Activated naive CD8-positive, alpha-beta T cell (primary cell): ENCODE results near the gene CDCA7.
"Not testable (repeated sequence)": the region's sequence is repeated elsewhere in the genome, so short reads cannot be mapped to it uniquely, and the experiment has no call there.

ENCODE experiments used
- H3K27ac Mint-ChIP-seq: one replicate; pipeline ENCODE4 v1.8.0; 2021; ENCODE audit warnings: mixed read lengths
- H3K27me3 Mint-ChIP-seq: one replicate; pipeline ENCODE4 v1.8.0; 2021; ENCODE audit warnings: mixed read lengths
- H3K36me3 Mint-ChIP-seq: one replicate; pipeline ENCODE4 v1.8.0; 2021; ENCODE audit warnings: mixed read lengths
- H3K4me1 Mint-ChIP-seq: one replicate; pipeline ENCODE4 v1.8.0; 2021; ENCODE audit warnings: low read depth, mixed read lengths
- H3K4me3 Mint-ChIP-seq: one replicate; pipeline ENCODE4 v1.8.0; 2021; ENCODE audit warnings: mild to moderate bottlenecking, mixed read lengths
- H3K9me3 Mint-ChIP-seq: one replicate; pipeline ENCODE4 v1.8.0; 2021; ENCODE audit warnings: low read depth, mixed read lengths

The CDCA7 gene

DNA sequence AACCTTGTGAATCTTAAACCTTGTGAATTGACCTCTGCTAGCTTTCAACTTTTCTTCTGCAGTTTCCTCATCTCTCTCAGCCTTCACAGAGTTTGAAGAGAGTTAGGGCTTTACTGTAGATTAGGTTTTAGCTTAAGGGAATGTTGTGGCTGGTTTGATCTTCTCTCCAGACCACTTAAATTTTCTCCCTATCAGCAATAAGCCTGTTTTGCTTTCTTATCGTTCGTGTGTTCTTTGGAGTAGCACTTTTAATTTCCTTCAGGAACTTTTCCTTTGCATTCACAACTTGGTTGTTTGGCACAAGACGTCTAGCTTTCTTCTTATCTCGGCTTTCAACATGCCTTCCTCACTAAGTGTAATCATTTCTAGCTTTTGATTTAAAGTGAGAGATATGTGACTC, 2.8 kb upstream of the CDCA7 start:
- Mint-ChIP-seq H3K4me3 (no peak overlapping the region), H3K27me3 (peaks cover 33% of the 10 kb centered on the region), H3K9me3 (peaks cover 4% of the 10 kb centered on the region), H3K4me1 (peaks cover 19% of the 10 kb centered on the region), H3K36me3 (no peaks in the 10 kb centered on the region), H3K27ac (no peak overlapping the region)

DNA sequence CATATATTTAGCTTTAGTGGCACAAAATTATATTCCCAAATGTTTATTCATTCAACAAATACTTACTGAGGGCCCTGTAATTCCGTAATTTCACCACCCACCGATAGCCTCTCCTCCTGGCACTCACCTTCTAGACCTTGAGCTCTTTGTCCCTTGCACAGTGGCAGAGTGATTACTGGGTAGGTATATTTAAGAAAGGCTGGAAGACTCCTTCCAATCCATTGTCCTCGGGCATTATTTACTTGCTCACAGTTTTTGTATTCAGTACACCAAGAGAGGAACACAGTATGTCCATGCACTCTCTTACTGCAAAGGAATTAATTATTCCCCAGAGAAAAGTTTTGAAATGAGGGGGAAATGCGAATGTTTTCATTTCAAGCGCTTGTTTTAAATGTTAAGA, 1.1 kb upstream of the CDCA7 start:
- H3K36me3 Mint-ChIP-seq, result no peaks in the 10 kb centered on the region
- H3K4me3 Mint-ChIP-seq, result peak overlapping the region; percentile 90
- H3K27ac Mint-ChIP-seq, result no peak overlapping the region
- H3K27me3 Mint-ChIP-seq, result peaks cover 34% of the 10 kb centered on the region
- H3K9me3 Mint-ChIP-seq, result no peaks in the 10 kb centered on the region
- peaks cover 19% of the 10 kb centered on the region for H3K4me1 Mint-ChIP-seq

DNA sequence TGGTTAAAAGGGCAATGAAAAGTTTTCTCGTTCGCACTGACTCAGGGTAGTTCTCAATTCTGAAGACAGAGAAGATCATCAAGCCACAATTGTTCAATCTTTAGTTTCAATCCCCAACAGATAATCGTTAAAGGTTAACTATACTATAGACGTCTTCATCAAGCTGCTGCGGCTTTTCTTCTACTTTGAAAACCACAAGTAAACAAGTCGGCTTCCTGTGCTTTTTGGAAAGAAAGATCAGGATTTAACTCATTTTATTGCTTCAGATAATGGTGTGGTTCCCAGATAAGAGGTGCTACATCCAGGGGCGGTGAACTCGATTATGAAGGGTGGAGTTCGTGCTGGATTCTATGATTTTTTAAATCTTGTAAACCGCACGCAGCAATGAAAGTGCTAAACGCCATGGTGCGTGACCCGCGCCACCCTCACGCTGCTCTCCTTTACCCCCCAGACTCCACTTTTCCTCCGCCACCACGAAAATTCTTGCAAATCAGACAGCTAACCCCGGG, 545 bp upstream of the CDCA7 start:
- H3K36me3 Mint-ChIP-seq, result no peaks in the 10 kb centered on the region
- peaks cover 21% of the 10 kb centered on the region for H3K4me1 Mint-ChIP-seq
- no peaks in the 10 kb centered on the region for H3K9me3 Mint-ChIP-seq
- H3K27ac Mint-ChIP-seq, result peak overlapping the region; percentile 92
- peaks cover 34% of the 10 kb centered on the region for H3K27me3 Mint-ChIP-seq
- H3K4me3 Mint-ChIP-seq, result peak overlapping the region; percentile 90

DNA sequence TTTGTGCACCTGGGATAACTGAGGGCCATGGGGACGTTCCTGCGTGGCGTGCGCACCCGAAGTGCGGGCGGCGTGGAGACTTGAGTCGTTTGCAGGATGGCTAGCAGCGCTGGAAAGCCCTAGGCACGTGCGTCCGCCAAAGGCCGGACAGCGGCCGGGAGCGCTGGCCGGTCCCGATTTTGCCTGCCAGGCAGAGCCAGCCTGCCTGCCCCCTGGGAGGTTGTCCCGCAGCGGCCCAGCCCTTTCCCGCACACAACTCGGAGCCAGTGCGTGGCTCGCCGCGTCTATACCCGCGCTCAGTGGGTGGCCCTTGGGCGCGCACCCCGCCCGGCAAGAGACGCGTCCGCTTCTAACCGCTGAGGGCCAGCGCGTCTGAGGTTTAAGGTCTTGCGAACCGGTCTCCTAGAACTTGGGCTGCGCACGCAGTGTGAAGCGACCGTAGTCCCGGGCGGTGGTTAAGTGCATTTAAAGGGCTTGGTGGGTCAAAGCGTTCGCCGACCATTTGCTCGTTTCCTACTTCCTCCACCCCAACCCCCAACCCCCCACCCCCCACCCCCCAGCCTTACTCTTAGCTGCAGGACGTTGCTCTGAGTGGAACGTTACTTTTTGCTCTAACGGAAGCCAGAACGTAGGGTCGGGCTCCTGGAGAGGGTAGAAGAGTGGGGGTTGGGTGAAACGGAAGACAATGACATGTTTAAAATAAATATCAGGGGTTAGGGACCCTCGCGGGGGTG, 627 bp downstream of the CDCA7 start:
- peaks cover 2% of the 10 kb centered on the region for H3K36me3 Mint-ChIP-seq
- peaks cover 35% of the 10 kb centered on the region for H3K27me3 Mint-ChIP-seq
- peak overlapping the region; percentile 46 for H3K27ac Mint-ChIP-seq
- H3K4me3 Mint-ChIP-seq, result peak overlapping the region; percentile 88
- H3K9me3 Mint-ChIP-seq, result no peaks in the 10 kb centered on the region
- H3K4me1 Mint-ChIP-seq, result peaks cover 21% of the 10 kb centered on the region

DNA sequence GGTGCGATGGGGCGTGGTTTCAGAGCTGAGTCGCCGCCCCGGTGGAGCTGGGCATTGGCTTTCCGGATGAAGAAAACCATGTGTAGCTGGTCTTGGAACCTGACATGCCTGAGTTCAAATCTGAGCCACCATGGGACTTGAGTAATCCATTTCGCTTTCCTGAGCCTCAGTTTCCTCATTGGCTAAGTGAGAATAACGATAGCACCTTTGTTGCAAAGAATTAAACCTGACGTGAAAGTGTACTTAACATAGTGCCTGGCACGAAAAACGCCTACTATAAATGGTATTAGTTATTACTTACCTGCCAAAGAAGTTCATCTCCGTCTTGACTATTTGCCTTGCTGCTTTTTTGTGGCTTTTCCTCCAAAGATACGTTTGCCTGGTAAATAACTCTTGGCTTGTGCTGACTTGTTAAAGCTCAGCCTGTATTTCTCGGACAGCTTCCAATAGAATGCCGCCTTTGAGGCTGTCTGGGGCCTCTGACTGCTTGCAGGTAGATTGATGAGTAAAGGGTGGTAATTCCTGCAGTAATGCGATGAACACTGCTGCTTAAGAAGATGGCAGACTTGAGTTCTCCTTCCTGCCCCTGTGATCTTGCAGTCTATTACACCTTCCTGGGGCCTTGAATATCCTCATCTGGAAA, 1.3 kb downstream of the CDCA7 start:
- Mint-ChIP-seq H3K27ac (peak overlapping the region; percentile 58), H3K4me1 (peaks cover 21% of the 10 kb centered on the region), H3K4me3 (peak overlapping the region; percentile 88), H3K9me3 (no peaks in the 10 kb centered on the region), H3K27me3 (peaks cover 35% of the 10 kb centered on the region), H3K36me3 (peaks cover 5% of the 10 kb centered on the region)

DNA sequence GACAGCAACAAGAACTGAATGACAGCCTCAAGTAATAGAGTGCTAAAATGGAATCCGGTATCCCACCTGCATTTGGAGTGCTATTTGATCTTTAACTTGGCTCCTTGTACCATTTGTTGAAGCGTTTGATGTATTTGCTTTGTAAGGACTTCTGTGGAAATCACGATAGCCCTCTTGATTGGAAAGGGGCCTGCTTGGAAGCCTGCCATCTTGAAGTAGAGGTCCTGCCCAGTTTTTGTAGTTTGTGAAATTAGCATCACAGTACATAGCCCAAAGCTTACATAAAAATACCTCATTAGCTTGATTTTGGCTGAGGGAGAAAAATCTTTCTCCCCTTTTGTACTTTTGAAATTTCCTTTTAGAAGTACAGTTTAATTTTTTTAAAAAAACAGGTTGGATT, 2.7 kb downstream of the CDCA7 start:
- no peaks in the 10 kb centered on the region for H3K9me3 Mint-ChIP-seq
- H3K4me1 Mint-ChIP-seq, result peaks cover 21% of the 10 kb centered on the region
- H3K27me3 Mint-ChIP-seq, result peaks cover 25% of the 10 kb centered on the region
- H3K36me3 Mint-ChIP-seq, result peaks cover 5% of the 10 kb centered on the region
- H3K4me3 Mint-ChIP-seq, result no peak overlapping the region
- no peak overlapping the region for H3K27ac Mint-ChIP-seq

DNA sequence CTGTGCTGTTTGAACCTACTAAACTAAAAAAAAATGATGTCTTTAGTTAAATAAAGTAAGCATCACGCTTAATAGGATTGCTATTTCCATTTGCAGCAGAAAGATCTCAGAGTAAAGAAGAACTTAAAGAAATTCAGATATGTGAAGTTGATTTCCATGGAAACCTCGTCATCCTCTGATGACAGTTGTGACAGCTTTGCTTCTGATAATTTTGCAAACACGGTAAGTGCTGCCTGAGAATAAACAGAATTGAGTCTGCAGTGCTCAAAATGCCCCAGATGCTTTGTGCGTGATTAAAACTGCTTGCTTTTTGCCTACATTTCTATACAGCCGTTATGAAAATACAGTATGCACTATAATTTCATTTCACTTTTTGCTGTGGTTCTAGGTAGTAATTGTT, 3.9 kb downstream of the CDCA7 start:
- Mint-ChIP-seq H3K27ac (no peak overlapping the region), H3K4me3 (no peak overlapping the region), H3K4me1 (peaks cover 20% of the 10 kb centered on the region), H3K9me3 (no peaks in the 10 kb centered on the region), H3K27me3 (peaks cover 17% of the 10 kb centered on the region), H3K36me3 (peaks cover 7% of the 10 kb centered on the region)

DNA sequence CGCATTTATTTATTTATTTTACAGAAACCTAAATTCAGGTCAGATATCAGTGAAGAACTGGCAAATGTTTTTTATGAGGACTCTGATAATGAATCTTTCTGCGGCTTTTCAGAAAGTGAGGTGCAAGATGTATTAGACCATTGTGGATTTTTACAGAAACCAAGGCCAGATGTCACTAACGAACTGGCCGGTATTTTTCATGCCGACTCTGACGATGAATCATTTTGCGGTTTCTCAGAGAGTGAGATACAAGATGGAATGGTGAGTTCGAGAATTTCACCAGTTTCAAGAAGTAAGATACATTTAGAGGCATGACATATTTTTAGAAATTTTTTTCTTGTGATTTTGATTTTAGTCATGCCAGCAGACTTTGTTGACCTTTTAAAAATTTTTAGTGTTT, 4.6 kb downstream of the CDCA7 start:
- Mint-ChIP-seq H3K9me3 (no peaks in the 10 kb centered on the region), H3K27ac (no peak overlapping the region), H3K4me1 (peaks cover 16% of the 10 kb centered on the region), H3K27me3 (peaks cover 12% of the 10 kb centered on the region), H3K36me3 (peaks cover 7% of the 10 kb centered on the region), H3K4me3 (no peak overlapping the region)

DNA sequence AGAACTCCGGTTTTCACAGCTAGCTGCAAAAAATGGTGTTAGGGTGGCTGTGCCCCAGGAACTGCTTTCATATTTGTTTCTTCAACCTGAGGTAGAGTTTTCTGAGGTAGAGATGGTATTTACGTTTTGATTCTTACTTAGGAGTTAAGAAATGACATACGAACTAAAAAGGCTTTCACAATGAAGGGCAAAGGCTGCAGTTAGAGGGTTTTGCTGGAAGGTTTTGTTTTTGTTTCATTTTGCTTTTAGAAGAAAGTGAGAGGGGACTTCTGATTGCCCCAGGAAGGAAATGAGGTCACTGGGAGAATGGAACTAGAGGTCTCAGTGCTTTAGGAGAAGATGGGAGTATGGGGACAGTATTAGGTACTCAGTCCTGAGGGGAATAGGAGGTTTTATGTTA, 15.5 kb downstream of the CDCA7 start:
- H3K4me1 Mint-ChIP-seq, result peaks cover 9% of the 10 kb centered on the region
- H3K27me3 Mint-ChIP-seq, result no peaks in the 10 kb centered on the region
- H3K27ac Mint-ChIP-seq, result peak overlapping the region; percentile 46
- H3K9me3 Mint-ChIP-seq, result no peaks in the 10 kb centered on the region
- no peak overlapping the region for H3K4me3 Mint-ChIP-seq
- H3K36me3 Mint-ChIP-seq, result peaks cover 2% of the 10 kb centered on the region

DNA sequence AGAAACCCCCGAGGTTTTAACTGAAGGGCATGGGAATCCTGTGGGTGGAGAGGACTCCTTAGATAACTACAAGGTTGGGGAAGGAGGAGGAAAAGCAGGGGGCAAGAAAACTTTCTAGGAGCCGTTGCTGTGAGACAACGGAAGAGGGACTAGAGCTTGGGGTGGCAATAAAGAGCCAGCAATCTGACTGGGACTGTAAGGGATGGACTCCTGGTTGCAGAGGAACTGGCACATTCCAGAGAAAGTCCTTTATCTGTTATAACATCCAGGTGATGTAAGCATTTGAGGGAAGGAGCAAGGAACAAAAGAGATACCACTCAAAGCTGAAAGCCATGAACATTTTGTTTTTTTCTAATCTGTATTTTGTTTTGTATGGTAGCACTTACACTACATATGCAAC, 16.4 kb downstream of the CDCA7 start:
- Mint-ChIP-seq H3K4me1 (peaks cover 9% of the 10 kb centered on the region), H3K36me3 (peaks cover 2% of the 10 kb centered on the region), H3K9me3 (no peaks in the 10 kb centered on the region), H3K27ac (no peak overlapping the region), H3K4me3 (no peak overlapping the region), H3K27me3 (no peaks in the 10 kb centered on the region)

DNA sequence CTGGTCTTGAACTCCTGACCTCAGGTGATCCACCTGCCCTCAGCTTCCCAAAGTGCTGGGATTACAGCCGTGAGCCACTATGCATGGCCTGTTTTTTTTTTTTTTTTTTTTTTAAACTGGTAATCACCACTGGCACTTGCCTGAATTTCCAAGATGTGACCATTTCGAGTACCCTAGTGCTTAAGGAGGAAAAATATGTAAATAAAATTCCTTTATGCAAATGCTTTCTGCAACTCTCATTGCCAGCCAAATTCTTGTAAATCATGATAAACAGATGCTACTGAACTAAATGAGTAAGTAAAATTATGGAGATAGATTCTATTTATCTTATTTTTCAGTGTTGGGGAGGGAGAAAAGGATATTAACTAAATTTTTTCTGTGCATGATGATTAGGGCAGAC, 18.6 kb downstream of the CDCA7 start:
- Mint-ChIP-seq H3K4me1 (peaks cover 9% of the 10 kb centered on the region), H3K4me3 (no peak overlapping the region), H3K27me3 (no peaks in the 10 kb centered on the region), H3K27ac (no peak overlapping the region), H3K36me3 (no peaks in the 10 kb centered on the region), H3K9me3 (no peaks in the 10 kb centered on the region)

DNA sequence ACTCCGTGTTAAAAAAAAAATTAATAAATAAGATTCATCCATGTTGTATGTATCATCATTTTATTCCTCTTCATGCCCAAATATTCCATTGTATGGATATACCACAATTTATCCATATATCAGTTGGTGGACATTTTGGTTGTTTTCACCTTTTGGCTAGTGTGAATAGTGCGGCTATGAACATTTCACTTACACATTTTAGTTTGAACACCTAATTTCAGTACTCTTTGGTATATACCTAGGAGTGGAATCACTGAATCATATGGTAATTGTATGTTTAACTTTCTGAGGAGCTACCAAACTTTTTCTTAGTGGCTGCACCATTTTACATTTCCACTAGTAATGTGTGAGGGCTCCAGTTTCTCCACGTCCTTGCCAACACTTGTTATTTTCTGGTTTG, 20.0 kb downstream of the CDCA7 start:
- Mint-ChIP-seq H3K27me3 (no peaks in the 10 kb centered on the region), H3K27ac (no peak overlapping the region), H3K4me1 (peaks cover 8% of the 10 kb centered on the region), H3K9me3 (no peaks in the 10 kb centered on the region), H3K36me3 (no peaks in the 10 kb centered on the region), H3K4me3 (no peak overlapping the region)

DNA sequence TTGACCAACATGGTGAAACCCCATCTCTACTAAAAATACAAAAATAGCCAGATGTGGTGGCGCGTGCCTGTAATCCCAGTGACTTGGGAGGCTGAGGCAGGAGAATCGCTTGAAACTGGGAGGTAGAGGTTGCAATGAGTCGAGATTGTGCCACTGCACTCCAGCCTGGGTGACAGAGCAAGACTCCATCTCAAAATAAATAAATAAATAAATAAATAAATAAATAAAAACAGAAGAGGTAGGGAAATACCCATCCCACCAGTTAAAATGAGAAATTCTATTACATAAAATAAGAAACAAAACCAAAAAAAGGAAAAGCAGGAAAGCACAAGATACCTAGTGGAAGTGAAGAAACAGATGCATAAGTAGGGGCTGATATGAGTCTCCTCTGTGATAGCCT, 30.9 kb downstream of the CDCA7 start:
- not testable (repeated sequence) for H3K36me3 Mint-ChIP-seq, H3K27ac Mint-ChIP-seq, H3K9me3 Mint-ChIP-seq, H3K4me1 Mint-ChIP-seq, H3K27me3 Mint-ChIP-seq, H3K4me3 Mint-ChIP-seq

DNA sequence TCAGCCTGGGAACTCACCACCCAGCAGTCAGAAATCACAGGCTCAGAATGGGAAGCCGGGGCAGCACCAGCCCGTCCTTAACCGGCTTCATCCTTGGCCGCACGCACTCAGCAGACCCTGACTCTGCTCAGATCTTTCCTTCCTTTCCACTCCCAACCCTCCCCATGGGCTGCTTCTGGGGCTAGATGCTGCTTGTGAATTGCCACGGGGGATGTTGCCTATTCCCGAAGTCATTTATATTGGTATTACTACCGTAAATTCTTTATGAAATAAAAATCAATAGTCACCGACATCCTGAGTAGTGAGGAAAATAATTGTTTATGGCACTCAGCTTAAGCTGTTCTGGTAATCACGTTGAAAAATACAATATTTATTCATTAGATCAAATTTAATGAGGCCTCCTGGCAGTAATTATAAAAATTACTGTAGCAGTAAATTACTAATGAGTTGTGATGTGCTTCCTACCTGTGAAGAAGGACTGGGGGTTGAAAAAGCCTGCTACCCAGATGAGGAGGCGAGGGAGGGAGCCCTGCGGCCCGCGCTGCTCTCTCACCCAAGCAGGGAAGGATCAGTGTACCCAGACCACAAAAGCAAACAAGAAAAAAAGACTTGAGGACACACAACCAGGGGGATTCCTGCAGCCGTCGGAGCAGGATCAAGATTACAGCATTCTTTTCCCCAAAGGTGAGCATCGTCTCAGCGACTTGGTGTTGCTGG, 31.5 kb downstream of the CDCA7 start:
- no peak overlapping the region for H3K27ac Mint-ChIP-seq
- H3K27me3 Mint-ChIP-seq, result no peaks in the 10 kb centered on the region
- no peaks in the 10 kb centered on the region for H3K4me1 Mint-ChIP-seq
- H3K36me3 Mint-ChIP-seq, result peaks cover 4% of the 10 kb centered on the region
- no peaks in the 10 kb centered on the region for H3K9me3 Mint-ChIP-seq
- no peak overlapping the region for H3K4me3 Mint-ChIP-seq

DNA sequence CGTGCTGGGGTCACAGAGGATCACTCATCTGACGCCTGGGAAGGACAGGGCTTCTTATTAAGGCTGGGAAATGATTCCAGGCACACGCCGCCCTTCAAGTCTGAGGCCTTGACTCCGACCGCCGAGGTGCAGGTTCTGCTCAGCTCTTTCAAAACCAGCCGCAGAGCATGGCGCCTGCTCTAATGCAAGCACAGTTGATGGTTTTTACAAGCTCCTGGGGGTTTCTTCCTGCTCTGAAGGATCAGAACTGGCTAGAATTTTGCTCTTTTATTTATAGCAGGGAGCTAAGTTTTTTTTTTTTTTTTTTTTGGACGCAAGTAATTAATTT, 32.0 kb downstream of the CDCA7 start:
- peaks cover 4% of the 10 kb centered on the region for H3K36me3 Mint-ChIP-seq
- no peaks in the 10 kb centered on the region for H3K27me3 Mint-ChIP-seq
- H3K9me3 Mint-ChIP-seq, result no peaks in the 10 kb centered on the region
- no peak overlapping the region for H3K4me3 Mint-ChIP-seq
- no peaks in the 10 kb centered on the region for H3K4me1 Mint-ChIP-seq
- no peak overlapping the region for H3K27ac Mint-ChIP-seq
